ENCODE measurements around the gene SFXN5. TPM values are rescaled to one million over a fixed set of nuclear protein-coding genes. Genes with fewer than 3 reads are reported as not detected.
"Not testable (repeated sequence)": the region's sequence is repeated elsewhere in the genome, so short reads cannot be mapped to it uniquely, and the experiment has no call there.

The SFXN5 gene
- total RNA-seq, 1 donor from 2014 or later, result 5.1 TPM

GRCh38 chr2:73100956-73101355 lies 29.4 kb upstream of the SFXN5 start:
- DNase-seq, result no peak

DNA sequence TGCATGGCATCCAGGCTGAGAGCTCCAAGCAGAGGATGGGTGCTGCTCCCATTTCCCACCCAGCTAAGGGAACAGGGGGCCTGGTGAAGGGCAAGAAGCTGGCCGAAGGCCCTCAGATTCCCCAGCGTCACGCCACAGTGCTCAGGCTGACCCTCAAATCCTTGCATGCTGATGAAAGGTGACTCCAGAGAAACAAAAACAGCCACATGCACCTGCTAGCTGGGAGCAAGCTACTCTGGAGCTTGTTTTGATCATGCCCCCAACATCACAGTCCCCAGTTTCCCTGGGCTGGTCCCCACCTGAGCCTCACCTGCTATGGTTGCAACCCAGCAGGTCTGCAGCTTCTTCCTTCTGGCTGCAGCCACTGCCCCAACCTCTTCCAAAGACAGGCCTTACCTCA lies 28.0 kb upstream of the SFXN5 start:
- no peak for DNase-seq

DNA sequence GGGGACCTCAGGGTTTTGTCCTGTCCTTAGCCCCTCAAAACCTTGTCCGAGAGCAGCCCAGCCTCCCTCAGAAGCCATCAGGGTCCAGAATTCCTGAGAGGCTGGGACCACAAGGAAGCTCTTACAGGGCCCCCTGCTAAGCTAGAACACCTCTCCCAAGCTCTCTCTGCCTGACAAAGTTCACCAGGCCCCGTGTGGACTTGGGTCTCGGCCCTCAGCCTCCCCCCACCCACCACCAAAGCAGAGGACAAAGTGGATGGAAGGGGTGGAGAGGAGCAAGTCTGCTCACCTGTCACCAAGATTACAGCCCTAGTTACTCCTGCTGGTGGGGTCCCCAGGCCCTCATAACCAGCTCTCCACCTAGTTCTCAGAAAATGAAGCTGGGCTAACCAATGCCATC lies 24.4 kb upstream of the SFXN5 start:
- no peak for DNase-seq

- not testable (repeated sequence) for DNase-seq
Measured at GRCh38 chr2:73093601-73094218, 22.2 kb upstream of the SFXN5 start.

GRCh38 chr2:73092146-73092783 lies 20.8 kb upstream of the SFXN5 start:
- no peak for DNase-seq

GRCh38 chr2:73091696-73092095 lies 20.2 kb upstream of the SFXN5 start:
- DNase-seq, result no peak

DNA sequence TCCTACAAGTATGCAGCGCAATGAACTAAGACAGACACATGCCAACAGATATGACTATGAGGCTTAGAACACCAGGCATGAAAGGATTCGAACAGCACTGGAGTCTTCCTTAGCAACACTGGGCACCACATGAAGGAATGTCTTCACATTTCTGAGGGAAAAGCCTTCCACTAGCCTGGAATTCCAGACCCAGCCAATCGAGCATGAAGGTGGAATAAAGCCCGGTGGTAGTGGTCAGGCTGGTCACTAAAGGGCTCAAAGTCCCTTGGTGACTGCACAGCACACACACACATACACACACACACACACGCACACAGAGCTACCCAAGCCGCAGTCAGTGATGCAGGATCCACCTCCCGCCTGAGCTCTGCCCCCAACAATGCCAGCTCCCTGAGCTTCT lies 19.7 kb upstream of the SFXN5 start:
- no peak for DNase-seq

DNA sequence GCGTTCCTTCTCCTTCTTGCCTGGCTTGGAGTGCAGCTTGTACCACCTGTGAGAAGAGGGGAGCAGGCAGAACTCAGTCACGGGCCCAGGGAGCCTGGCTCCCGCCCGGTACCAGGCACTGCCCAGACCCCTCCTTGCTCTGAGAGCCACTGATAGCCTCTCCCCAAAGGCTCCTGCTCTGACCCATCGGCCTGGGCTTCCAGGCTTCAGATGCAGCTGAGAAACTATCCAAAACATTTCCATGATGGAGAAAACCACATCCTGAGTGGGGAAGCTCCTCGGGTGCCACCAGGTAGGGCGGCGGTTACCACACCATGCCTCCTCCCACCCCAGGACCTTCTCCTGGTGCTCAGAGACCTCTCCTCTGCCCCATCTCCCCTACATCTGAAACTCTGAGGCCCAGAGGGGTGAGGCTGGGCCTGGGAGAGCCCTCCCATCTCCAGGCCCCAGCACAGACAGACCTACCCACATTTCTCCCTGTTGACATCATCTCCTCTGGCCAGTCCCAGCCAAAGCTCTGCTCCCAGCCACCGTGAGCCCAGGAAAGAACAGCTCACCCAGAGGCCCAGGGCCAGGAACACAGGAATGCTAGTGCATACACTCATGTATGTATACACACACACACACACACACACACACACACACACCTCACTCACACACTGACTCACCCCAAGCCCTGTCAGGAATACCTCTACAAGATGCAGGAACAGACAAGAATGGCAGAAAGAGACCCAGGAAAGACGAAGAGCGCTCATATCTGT lies 17.9 kb upstream of the SFXN5 start:
- DNase-seq, result peak; percentile 59

- no peak for DNase-seq
Measured at GRCh38 chr2:73088703-73089102, 17.2 kb upstream of the SFXN5 start.

DNA sequence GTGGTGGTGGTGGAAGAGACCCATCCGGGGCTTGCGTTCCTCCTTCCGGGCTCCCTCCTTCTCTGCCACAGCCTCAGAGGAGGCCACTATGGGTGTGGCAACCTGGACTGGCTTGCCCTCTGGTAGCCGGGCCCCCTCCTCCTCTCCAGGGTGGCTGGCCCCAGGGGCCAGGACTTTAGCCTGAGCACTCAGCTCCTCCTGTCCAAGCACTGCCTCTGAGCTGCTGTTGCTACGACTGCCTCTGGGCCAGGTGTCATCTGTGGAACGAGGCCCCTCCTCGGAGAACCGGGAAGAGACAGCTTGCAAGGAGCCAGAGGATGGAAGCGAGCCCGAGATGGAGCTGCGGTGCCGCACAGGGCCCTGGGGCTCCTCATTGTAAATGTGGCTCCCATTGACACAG lies 16.7 kb upstream of the SFXN5 start:
- DNase-seq, result no peak

DNA sequence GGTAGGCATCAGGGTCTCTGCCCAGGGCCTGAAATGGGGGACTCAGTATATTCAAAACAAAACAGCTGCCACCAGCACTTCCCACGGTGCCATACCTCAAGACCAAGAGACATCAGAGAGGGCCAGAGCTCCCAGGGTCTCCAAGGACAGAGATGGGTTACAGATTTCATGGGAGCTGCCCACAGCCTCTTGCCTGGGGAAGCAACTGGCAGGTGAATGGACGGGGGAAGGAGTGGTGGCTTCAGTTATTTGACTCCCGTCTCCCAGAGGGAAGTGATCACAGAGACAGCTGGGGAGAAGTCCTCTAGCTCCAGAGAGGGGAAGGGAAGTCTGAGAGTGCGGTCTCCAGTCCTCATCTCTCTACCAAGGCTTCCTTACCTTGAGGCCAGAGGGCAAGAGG lies 15.8 kb upstream of the SFXN5 start:
- DNase-seq, result no peak

GRCh38 chr2:73085691-73086090 lies 14.2 kb upstream of the SFXN5 start:
- DNase-seq, result peak; percentile 15

DNA sequence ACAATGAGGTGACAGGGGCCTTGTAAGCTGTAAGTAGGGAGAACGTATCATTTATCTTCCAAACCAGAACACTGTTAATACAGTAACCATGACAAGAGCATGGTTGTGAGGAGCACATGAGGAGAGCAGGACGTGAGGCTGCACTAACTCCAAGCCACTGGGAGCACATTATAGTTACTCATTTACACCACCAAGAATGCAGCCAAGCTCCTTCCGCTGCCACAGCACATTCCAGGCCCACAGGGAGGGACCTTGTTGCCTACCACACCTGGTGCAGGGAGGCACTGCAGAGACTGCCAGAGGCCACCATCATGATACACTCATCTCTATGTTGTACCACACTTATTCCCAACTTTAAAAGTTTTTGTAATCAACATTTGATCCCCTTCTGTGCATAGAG lies 13.5 kb upstream of the SFXN5 start:
- no peak for DNase-seq

GRCh38 chr2:73083886-73084800 lies 12.6 kb upstream of the SFXN5 start:
- no peak for DNase-seq

GRCh38 chr2:73082523-73083410 lies 11.3 kb upstream of the SFXN5 start:
- no peak for DNase-seq

- DNase-seq, result no peak
Measured at GRCh38 chr2:73081181-73081671, 9.7 kb upstream of the SFXN5 start.

DNA sequence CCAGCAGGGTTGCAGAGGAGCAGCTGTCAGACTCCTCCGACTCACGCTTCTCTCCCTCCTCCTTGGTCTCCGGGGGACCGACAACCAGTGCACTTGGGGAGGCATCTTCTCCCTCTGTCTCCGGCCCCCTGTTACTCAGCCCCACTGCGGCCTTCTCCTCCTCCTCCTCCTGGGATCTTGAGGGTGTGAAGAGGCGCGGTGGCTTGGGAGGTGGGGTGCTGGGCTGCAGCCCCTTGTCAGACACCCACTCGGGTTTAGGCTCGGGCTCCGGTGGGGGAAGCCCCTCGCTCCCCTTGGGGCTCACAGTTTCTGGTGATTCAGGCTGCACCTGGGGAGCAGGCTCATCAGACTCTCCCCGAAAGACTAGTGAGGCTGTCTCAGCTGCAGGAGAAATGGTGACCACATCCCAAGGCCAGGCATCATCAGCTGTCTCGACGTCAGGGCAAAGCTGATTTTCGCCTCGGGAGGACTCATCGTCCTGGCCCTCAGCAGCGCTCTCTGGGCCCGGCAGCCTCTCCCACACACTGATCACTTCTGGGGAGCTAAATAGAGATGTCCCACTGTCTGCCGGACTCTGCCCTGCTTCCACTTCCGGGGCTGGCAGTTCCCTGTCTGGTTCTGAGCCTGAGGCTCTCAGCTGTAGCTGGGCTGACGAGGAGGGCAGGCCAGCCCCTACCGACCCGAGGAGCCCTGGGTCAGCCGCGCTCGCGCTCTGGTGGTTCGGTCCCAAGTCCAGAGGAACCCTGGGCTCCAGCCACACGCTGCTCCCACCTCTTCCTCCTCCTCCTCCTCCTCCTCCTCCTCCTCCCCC lies 9.0 kb upstream of the SFXN5 start:
- DNase-seq, result no peak

DNA sequence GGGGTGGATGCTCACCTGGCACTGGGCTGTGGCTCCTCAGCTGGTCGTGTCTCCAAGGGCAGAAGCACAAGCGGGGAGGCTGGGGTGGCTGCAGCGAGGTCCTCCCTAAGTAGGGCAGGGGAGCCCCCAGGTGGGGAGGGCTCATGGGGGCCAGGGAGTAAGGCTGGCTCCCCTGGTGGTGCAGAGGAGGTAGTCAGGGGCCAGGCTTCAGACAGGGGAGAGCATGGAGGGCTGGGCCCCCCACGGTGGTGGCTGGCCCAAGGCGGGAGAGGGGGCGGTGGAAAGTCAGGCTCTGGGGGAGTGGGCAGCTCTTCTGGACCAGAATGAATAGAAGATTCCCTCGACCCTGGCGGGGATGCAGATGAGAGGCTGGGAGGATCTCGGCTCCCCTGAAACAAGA lies 8.1 kb upstream of the SFXN5 start:
- no peak for DNase-seq

DNA sequence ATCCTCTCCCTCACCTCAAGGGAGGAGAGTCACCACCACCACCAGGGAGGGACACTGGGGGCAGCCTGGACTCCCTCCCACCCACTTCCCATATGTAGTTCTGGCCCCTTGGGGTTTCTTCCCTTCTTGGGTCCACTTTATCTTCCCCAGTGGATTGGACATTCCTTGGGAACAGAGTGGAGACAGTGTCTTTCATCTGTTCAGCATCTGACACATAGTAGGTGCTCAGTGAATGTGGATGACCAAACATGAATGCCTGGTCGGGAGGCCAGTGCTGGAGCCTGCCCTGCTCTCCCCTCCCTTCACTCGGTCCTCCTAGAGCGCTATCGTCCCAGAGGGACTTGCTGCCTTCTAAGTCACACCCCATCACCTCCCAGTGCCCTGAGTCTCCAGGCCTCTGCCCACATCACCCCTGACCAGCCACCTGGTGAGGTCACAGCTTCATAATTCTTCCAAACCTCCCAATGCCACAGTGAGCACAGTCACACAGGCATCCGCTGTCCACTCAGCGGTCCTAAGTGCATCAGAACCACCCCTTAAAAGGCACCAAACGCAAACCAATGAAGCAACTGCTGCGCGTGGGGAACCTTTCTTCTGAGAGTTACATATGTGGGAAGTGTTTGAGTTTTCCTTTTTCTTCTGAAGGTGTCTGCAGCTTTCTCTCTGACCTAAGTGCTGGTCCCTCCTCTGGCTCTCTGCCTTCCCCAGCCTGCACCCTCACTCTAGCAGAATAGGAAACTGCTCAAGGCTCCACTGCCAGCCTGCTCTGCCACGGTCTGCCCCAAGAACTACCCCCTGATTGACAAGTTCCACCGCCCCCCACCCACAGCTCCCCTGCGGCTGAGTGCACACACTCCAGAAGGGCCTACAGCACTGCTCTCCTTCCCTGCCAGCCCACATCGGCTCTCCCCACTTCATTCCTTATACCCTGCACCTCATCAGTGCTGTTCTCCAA lies 7.2 kb upstream of the SFXN5 start:
- no peak for DNase-seq

All from skin of body (tissue), 2 donors.